ENCODE results near the gene P2RY12. TPM values are rescaled to one million over a fixed set of nuclear protein-coding genes. Genes with fewer than 3 reads are reported as not detected.

Gene P2RY12
- total RNA-seq, 3 donors from 2014 or later, result not detected

DNA sequence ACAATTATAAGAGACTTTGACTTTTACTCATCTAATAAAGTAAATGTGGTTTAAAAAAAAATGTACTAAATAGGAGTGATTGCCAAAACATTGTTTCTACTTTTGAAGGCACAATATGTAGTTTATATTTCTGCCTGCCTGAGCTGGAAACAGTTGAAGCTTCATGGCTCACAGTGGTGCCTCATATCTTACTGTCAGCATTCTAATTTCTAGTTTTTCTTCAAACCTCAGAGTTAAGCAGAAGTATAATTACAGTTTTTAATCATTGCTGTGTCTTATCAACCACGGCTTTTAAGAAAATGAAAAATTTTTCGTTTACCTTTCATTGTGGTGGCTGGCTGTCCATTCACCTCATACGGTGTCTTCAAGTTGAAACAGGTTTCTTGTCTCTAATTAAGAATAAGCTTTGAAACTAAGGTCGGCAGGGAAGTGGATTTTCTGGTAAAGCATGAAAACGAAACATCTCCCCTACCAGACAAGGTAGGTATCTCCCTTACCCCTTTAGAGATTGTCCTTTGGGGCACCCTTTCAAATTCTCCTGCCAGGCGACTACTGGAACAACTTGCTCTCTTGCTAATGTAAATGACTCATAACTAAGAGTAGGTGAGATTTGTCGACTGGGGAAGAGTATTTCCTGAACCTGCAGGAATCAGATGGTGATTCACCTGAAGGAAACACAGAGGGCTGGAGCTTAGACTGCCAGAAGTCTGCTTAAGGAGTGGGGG is 68.1 kb downstream of the P2RY12 start, which contains the start of gene GPR87:
Gene GPR87 (minus strand): TSS at position 554 of the 725 bp plus-strand sequence. CDS start 16,720 bp downstream, outside the sequence.
- DNase-seq (no peak), ATAC-seq (peak; percentile 78 to 82)
- peaks cover 5% of the 10 kb centered on the region for H3K27me3 Mint-ChIP-seq (ENCODE audit: low read depth)
- peak within 1 kb of the TSS; percentile 47 for H3K4me3 Mint-ChIP-seq
- no peaks in the 10 kb centered on the region for H3K36me3 Mint-ChIP-seq (ENCODE audit: insufficient read depth)
- no peaks in the 10 kb centered on the region for H3K9me3 Mint-ChIP-seq
- H3K4me1 Mint-ChIP-seq (ENCODE audit: low read depth), result peaks cover 17% of the 10 kb centered on the region

DNA sequence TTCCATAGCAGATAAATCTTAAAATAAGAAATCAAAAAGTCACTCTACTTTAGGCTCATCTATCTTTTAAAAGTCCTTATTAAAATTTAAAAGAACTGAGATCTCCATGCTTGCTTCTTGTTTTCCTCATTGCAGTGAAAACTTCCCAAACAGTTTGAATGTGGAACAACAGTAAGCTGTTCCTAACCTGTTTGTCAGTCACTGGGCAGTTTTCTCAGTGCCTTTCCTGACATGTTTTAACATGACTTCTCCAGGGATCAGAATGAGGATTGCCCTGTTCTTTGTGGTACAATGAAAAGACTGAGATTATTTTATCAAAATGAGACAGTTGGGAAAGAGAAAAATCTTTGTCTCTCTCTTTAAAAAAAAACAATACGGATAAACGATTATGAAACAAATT is 68.7 kb downstream of the P2RY12 start:
- Mint-ChIP-seq H3K36me3 (ENCODE audit: insufficient read depth) (no peaks in the 10 kb centered on the region), H3K9me3 (no peaks in the 10 kb centered on the region), H3K4me3 (peak overlapping the region; percentile 36), H3K4me1 (ENCODE audit: low read depth) (peaks cover 17% of the 10 kb centered on the region), H3K27me3 (ENCODE audit: low read depth) (peaks cover 5% of the 10 kb centered on the region)
- no peak for ATAC-seq
- no peak for DNase-seq

DNA sequence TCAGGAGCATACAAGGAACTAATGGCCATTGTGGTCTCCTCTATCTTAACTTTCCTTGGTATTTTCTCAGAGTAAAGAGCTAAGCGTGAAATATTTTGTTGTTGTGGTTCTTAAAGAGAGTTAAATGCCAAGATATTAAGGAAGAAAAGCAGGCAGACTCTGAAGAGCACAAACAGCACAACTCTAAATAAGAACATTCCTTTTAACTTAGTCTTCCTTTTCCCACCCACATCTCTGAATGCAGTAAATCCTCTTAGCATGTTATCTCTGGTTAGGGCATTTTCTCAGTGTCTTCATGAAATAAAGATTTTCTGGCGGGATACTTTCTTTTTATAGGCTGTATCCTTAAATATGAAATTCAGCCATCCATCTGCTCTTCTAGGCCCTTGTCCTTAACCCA is 69.4 kb downstream of the P2RY12 start:
- DNase-seq (no peak), ATAC-seq (no peak)
- Mint-ChIP-seq H3K27me3 (ENCODE audit: low read depth) (peaks cover 5% of the 10 kb centered on the region), H3K4me1 (ENCODE audit: low read depth) (peaks cover 17% of the 10 kb centered on the region), H3K9me3 (no peaks in the 10 kb centered on the region), H3K4me3 (no peak overlapping the region), H3K36me3 (ENCODE audit: insufficient read depth) (no peaks in the 10 kb centered on the region)

DNA sequence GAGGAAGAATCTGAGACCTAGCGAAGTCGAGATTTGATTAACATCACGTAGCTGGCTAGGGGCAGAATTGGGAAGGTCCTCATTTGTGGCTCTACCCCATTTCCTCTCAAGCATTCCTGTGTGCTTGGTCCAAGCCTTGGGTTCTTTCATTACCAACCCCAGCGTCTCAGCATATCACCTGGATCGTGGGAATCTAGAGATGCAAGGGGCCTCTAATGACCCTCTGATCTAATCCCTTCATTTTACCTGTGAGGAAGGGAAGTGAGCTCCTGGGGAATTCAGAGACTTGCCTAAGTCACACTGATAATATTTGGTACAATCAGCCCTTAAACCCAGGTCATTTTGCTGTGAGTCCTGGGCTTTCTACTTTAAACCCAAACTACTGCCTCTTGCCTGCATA is 70.0 kb downstream of the P2RY12 start:
- peaks cover 5% of the 10 kb centered on the region for H3K27me3 Mint-ChIP-seq (ENCODE audit: low read depth)
- H3K4me3 Mint-ChIP-seq, result no peak overlapping the region
- no peaks in the 10 kb centered on the region for H3K36me3 Mint-ChIP-seq (ENCODE audit: insufficient read depth)
- peaks cover 17% of the 10 kb centered on the region for H3K4me1 Mint-ChIP-seq (ENCODE audit: low read depth)
- no peaks in the 10 kb centered on the region for H3K9me3 Mint-ChIP-seq
- no peak for DNase-seq
- ATAC-seq, result no peak

DNA sequence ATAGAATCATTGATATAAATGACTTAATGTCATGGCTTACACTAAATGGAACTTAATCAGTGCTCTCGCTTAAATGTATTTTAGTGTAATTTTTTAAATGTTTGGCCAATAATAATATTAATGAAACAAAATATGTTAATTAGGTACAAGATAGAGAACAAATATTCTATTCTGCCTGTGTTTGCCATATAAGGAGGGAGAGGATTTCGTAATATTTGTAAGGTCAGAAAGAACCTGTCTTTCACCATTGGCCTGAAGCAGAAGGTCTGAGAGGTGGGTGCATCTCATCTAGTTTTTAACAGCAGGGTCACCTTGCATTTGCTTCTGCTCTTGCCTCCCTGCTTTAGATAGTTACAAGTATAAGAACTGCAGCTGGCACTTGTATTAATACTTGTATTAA is 70.4 kb downstream of the P2RY12 start:
- ATAC-seq, result no peak
- Mint-ChIP-seq H3K36me3 (ENCODE audit: insufficient read depth) (no peaks in the 10 kb centered on the region), H3K9me3 (no peaks in the 10 kb centered on the region), H3K27me3 (ENCODE audit: low read depth) (peaks cover 5% of the 10 kb centered on the region), H3K4me1 (ENCODE audit: low read depth) (peaks cover 17% of the 10 kb centered on the region), H3K4me3 (no peak overlapping the region)
- no peak for DNase-seq

DNA sequence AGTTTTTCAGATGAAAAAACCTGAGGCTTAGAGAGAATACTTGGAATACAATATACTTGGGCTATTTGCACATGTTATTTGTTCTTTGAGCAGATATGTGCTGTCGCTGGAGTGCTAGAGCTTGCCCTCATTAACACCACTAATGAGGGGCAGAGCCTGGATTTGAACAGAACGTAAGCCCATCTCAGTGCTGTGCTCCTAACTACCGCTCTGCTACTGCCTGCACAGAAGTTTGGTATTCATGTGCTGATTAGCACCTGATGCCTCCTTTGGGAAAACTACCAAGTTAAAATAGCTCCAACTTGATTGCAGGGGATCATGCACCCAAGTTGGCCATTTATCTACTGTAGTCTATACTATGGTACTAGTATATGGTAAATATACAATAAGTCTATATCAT is 71.6 kb downstream of the P2RY12 start:
- no peaks in the 10 kb centered on the region for H3K9me3 Mint-ChIP-seq
- no peaks in the 10 kb centered on the region for H3K36me3 Mint-ChIP-seq (ENCODE audit: insufficient read depth)
- DNase-seq (no peak), ATAC-seq (no peak)
- peaks cover 5% of the 10 kb centered on the region for H3K27me3 Mint-ChIP-seq (ENCODE audit: low read depth)
- peaks cover 18% of the 10 kb centered on the region for H3K4me1 Mint-ChIP-seq (ENCODE audit: low read depth)
- H3K4me3 Mint-ChIP-seq, result no peak overlapping the region

DNA sequence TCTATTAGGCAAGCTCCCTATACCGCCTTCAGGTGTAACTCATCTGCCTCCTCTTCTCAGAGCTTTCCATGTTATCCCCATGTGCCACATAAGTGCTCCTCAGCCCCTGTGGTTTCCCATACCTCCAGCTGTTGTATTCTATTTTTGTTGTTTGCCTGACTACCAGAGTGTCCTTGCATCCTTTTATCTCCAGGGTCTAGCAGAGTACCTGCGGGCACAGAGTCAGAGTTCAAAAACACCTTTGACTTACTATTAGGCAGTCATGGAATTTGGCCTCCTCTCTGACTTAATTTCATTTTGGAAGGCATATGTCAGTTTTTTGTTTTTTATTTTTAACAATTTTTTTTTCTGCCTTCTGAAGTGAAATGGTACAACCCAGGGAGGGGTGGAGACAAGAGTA is 75.0 kb downstream of the P2RY12 start:
- Mint-ChIP-seq H3K4me1 (ENCODE audit: low read depth) (peaks cover 34% of the 10 kb centered on the region), H3K4me3 (no peak overlapping the region), H3K27me3 (ENCODE audit: low read depth) (no peaks in the 10 kb centered on the region), H3K36me3 (ENCODE audit: insufficient read depth) (no peaks in the 10 kb centered on the region), H3K9me3 (no peaks in the 10 kb centered on the region)
- no peak for ATAC-seq
- DNase-seq, result no peak

DNA sequence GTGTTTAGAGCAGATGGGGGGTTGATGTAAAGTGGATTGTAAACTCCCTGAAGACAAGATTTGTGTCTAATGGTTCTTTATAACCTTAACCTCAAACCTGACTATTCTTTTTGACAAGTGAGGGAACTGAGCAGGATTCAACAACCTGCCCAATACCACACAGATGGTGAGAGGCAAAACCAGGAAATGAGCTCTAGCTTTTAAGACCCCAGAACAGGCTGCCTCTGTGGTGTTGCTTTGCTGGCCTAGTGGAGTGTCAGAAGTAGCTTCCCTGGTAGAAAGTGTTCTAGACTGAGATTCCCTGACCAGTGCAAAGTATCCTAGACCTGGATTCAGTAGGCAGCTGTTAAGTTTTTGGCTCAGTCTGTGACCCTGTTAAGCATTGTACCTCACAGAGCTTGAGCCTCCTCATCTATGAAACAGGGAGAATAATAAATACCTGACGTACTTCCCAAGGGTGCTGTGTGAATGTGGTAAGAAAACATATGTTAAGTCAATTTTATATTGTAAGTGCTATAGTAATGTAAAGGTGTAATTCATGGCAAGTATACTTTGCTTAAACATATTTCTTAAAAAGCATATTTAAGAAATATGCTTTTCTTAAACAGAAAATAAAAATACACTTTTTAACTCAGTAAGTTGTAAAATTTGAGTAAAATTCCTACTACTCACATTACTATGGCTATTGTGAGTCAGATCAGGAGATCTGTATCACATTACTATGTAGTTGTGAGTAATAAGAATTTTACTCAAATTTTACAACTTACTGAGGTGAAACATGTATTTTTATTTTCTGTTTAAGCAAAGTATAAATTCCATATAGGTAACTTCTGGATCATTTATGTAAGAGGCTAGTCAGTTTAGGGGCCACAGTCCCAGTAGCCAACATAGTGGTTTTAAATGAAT is 76.7 kb downstream of the P2RY12 start:
- H3K36me3 Mint-ChIP-seq (ENCODE audit: insufficient read depth), result no peaks in the 10 kb centered on the region
- DNase-seq, result no peak
- ATAC-seq, result peak; percentile 12 to 19
- no peaks in the 10 kb centered on the region for H3K9me3 Mint-ChIP-seq
- no peak overlapping the region for H3K4me3 Mint-ChIP-seq
- H3K27me3 Mint-ChIP-seq (ENCODE audit: low read depth), result peaks cover 8% of the 10 kb centered on the region
- H3K4me1 Mint-ChIP-seq (ENCODE audit: low read depth), result peaks cover 39% of the 10 kb centered on the region

DNA sequence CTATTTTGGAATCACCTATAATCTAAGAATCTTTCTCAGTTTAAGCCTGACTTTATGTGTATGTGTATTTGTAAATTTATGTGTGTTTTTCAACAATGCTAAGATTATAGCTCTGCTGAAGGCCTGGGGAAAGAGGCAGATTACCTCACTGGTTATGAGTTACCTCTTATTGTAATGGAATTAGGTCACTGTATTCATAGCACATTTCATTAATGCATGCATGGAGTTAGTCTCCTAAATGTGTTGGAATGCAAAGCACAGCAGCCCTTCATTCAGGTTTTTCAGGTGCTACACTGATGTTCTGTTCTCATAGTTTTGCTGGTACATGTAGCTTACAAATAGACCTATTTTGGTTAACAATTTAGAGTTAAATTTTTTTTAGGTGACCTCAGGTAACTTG is 77.4 kb downstream of the P2RY12 start:
- Mint-ChIP-seq H3K4me3 (no peak overlapping the region), H3K9me3 (no peaks in the 10 kb centered on the region), H3K4me1 (ENCODE audit: low read depth) (peaks cover 39% of the 10 kb centered on the region), H3K27me3 (ENCODE audit: low read depth) (peaks cover 12% of the 10 kb centered on the region), H3K36me3 (ENCODE audit: insufficient read depth) (no peaks in the 10 kb centered on the region)
- no peak for DNase-seq
- ATAC-seq, result no peak

DNA sequence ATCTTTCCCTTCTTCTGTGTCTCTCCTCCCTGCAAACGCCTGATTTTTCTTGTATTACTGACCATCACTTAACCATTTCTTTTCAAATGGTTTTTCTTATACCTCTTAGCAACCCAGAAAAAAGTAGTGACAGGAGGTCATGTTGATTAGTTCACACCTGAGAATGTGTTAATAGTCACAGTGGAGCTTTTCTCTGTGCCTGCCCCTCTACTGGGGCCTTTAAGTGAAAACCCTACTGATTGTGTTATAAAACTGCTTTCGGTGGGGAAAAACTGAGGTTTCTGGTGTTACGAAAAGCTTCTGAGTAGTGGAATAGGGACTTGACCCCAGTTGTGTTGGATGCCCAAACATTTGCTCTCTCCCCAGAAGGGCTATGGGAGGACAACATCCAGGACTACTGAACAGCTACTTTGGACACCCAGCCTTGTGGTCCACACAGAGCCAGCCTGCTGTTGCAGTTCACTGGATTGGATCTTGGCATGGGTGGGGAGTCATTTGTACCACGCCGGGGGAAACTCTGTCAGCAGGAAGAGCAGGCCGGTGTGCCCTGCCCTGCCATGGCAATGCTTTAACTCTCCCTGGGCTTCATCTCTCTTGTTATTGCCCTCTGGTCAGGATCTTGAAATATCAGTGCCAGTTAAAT is 78.3 kb downstream of the P2RY12 start:
- H3K4me3 Mint-ChIP-seq, result peak overlapping the region; percentile 2
- ATAC-seq (no peak), DNase-seq (no peak)
- H3K9me3 Mint-ChIP-seq, result no peaks in the 10 kb centered on the region
- H3K36me3 Mint-ChIP-seq (ENCODE audit: insufficient read depth), result no peaks in the 10 kb centered on the region
- peaks cover 42% of the 10 kb centered on the region for H3K4me1 Mint-ChIP-seq (ENCODE audit: low read depth)
- peaks cover 12% of the 10 kb centered on the region for H3K27me3 Mint-ChIP-seq (ENCODE audit: low read depth)

DNA sequence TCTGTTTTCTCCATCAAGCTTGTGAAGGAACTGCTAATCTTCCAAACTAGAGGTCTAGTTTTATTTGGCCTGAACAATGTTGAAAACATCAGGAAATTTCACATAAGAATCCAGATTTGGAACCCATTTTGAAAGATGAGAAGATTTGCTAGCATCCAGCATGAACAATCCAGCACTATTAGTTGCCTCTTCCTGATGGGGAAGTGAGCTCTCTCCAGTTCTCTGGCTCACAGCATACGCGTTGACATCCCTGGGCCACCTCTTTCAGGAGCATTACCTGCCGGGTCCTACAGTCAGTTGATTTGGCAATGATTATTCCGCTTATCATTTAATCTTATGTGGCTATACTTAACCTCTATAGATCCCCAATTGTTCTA is 78.8 kb downstream of the P2RY12 start:
- peak overlapping the region; percentile 2 for H3K4me3 Mint-ChIP-seq
- H3K4me1 Mint-ChIP-seq (ENCODE audit: low read depth), result peaks cover 42% of the 10 kb centered on the region
- H3K9me3 Mint-ChIP-seq, result no peaks in the 10 kb centered on the region
- H3K36me3 Mint-ChIP-seq (ENCODE audit: insufficient read depth), result no peaks in the 10 kb centered on the region
- no peak for DNase-seq
- H3K27me3 Mint-ChIP-seq (ENCODE audit: low read depth), result peaks cover 12% of the 10 kb centered on the region
- no peak for ATAC-seq

DNA sequence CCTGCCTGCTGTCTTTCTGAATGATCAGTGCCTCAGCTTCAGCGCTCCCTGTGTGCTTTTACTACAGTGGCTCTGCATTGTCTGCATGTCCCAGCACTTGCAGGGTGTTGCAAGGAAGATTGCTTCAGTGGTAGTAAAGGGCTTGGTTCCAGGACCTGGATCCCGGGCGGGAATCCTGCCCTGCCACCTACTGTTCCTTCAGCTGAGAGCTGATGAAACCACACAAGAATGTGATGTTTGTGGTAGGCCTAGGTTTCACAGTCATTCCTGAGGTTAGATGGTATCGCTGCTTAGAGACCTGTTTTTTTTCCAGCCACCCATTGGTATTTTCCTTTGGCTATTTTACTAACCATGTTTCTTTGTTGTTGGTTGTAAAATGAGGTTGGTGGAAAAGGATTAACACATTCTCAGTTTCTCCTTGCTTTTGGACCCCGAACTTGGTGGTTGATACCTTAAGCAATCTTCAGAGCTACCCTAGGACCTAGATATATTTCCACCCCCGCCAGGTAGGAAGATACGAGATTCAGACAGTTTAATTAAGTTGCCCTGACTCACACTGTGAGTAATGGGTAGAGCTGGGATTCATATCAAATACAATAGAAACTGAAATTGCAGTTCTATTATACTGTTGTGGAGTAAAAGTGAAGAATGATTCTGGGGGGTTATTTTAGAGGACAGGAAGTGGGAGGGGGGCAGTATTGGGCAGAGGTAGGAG is 79.3 kb downstream of the P2RY12 start:
- peak; percentile 78 to 81 for ATAC-seq
- H3K27me3 Mint-ChIP-seq (ENCODE audit: low read depth), result peaks cover 14% of the 10 kb centered on the region
- no peaks in the 10 kb centered on the region for H3K36me3 Mint-ChIP-seq (ENCODE audit: insufficient read depth)
- DNase-seq, result no peak
- no peaks in the 10 kb centered on the region for H3K9me3 Mint-ChIP-seq
- peaks cover 42% of the 10 kb centered on the region for H3K4me1 Mint-ChIP-seq (ENCODE audit: low read depth)
- H3K4me3 Mint-ChIP-seq, result no peak overlapping the region

DNA sequence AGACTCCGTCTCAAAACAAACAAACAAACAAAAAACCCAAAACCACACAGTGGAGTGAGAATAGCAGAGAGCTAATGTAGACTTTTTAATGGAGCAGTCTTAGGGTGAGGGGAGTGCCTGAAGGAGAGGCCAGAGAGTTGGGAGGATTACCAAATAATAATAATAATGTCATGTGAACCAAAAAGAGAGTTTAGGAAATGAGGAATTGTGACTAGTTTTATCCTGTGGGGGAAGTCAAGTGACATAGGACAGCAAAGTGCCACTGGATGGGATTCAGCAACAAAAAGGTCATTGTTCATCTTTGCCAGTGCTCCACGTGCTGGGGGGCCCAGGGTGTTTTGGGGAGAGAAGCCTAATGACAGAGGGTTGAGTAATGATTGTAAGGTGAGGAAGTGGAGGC is 80.8 kb downstream of the P2RY12 start:
- DNase-seq, result no peak
- H3K27me3 Mint-ChIP-seq (ENCODE audit: low read depth), result peaks cover 17% of the 10 kb centered on the region
- H3K9me3 Mint-ChIP-seq, result no peaks in the 10 kb centered on the region
- H3K36me3 Mint-ChIP-seq (ENCODE audit: insufficient read depth), result no peaks in the 10 kb centered on the region
- peaks cover 42% of the 10 kb centered on the region for H3K4me1 Mint-ChIP-seq (ENCODE audit: low read depth)
- H3K4me3 Mint-ChIP-seq, result no peak overlapping the region
- no peak for ATAC-seq

DNA sequence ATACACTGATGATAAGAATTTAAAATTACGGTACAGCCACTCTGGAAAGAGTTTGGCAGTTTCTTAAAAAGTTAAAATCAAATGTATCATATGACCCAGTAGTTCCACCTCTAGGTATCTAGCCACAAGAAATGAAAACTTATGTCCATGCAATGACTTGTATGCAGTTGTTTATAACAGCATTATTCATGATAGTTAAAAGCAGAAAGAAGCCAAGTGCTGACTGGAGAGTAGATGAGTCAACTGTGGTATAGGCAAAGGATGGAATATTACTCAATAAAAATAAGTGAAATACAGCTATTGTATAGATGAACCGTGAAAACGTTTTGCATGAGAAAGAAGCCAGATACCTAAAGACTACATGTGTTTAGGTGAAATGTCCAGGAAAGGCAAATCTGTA is 82.8 kb downstream of the P2RY12 start:
- no peaks in the 10 kb centered on the region for H3K9me3 Mint-ChIP-seq
- H3K27me3 Mint-ChIP-seq (ENCODE audit: low read depth), result peaks cover 19% of the 10 kb centered on the region
- no peaks in the 10 kb centered on the region for H3K36me3 Mint-ChIP-seq (ENCODE audit: insufficient read depth)
- ATAC-seq, result peak; percentile 42 to 50
- no peak for DNase-seq
- H3K4me3 Mint-ChIP-seq, result no peak overlapping the region
- H3K4me1 Mint-ChIP-seq (ENCODE audit: low read depth), result peaks cover 28% of the 10 kb centered on the region
